BJ (cell line): ENCODE data around the gene NPB. TPM values are rescaled to one million over a fixed set of nuclear protein-coding genes. Genes with fewer than 3 reads are reported as not detected.

ENCODE experiments used
- CTCF ChIA-PET: fragments of 350-600 bp; formaldehyde crosslinking; extraction: SDS; loops from one replicate; lab custom pipeline; 2021; ENCODE audit warnings: antibody characterized with exemption, inconsistent platforms; lab: Yijun Ruan, JAX
- POLR2A ChIA-PET: fragments of 300-600 bp; sonication (Branson Sonifier 250); formaldehyde crosslinking; extraction: SDS; loops from one replicate; lab custom pipeline; 2021; ENCODE audit warnings: antibody characterized with exemption; lab: Charles Lee
- DNase-seq: peaks from one replicate; pipeline ENCODE4 v3.0.0-alpha.2; 2011; ENCODE audit warnings: low read depth
- H3K27me3 ChIP-seq: 2 replicates; pipeline ENCODE4 v1.6.0; 2011; ENCODE audit warnings: low read length; ENCODE audit not compliant: control insufficient read depth, insufficient read depth
- H3K36me3 ChIP-seq: 2 replicates; pipeline ENCODE4 v1.5.1; 2011; ENCODE audit warnings: low read length; ENCODE audit not compliant: control insufficient read depth, insufficient read depth
- H3K4me3 ChIP-seq: 2 replicates; pipeline ENCODE4 v1.5.1; 2011; ENCODE audit warnings: low read depth, mild to moderate bottlenecking, control low read depth, low read length
- polyA plus RNA-seq: library from polyadenylated mRNA; depleted of rRNA; stranded (reverse); fragments of >200 nt; gene quantifications from 2 replicates; pipeline ENCODE4 v1.2.3, GENCODE V29; 2011
- TF ChIP-seq, protein P1 (sequence below): IDR thresholded peaks from 2 replicates; pipeline ENCODE4 v1.5.1; 2011; ENCODE audit warnings: low read depth, mild to moderate bottlenecking, control low read depth, inconsistent platforms, low read length, moderate library complexity; ENCODE audit not compliant: insufficient read depth

The NPB gene
- polyA plus RNA-seq, 1 experiment = 0.38 TPM

DNA sequence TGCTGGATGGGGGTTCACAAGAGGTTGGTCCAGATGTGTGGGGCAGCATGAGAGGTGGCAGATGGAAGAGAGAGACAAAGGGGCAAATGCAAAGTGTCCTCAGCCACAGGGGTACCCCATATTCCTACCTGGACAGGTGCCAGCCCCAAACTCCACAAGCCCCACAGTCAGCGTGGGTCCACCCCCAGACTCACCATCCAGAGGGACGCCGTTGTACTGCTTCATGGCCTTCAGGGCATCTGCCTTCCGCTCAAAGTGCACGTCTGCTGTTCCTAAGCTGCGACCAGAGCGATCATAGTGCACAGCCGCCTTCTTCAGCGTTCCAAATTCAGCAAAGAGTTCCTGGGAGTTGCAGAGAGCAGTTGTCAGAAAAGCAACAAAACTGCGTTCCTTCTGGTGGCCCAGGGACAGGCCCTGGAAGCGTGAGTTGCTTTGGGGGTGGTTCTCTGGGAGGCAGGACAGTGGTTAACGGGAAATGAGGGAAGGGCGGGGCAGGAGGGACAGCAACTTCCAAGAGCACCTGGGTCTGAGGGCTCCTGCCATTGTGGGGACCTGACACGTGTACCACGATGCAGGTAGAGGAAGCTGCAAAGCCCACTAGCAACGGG lies 12.9 kb upstream of the NPB start:
- TF ChIP-seq, protein P1, sequence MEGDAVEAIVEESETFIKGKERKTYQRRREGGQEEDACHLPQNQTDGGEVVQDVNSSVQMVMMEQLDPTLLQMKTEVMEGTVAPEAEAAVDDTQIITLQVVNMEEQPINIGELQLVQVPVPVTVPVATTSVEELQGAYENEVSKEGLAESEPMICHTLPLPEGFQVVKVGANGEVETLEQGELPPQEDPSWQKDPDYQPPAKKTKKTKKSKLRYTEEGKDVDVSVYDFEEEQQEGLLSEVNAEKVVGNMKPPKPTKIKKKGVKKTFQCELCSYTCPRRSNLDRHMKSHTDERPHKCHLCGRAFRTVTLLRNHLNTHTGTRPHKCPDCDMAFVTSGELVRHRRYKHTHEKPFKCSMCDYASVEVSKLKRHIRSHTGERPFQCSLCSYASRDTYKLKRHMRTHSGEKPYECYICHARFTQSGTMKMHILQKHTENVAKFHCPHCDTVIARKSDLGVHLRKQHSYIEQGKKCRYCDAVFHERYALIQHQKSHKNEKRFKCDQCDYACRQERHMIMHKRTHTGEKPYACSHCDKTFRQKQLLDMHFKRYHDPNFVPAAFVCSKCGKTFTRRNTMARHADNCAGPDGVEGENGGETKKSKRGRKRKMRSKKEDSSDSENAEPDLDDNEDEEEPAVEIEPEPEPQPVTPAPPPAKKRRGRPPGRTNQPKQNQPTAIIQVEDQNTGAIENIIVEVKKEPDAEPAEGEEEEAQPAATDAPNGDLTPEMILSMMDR = no peak
- ChIA-PET POLR2A (no interaction called here), CTCF (interaction anchor here (0.7 kb wide), 1 partner anchor 71 kb away, joined by 3 read pairs; no protein-coding TSS in a partner anchor)
- Histone ChIP-seq H3K36me3 (peaks cover 27% of the 10 kb centered on the region), H3K27me3 (no peaks in the 10 kb centered on the region), H3K4me3 (no peak overlapping the region)
- no peak for DNase-seq

DNA sequence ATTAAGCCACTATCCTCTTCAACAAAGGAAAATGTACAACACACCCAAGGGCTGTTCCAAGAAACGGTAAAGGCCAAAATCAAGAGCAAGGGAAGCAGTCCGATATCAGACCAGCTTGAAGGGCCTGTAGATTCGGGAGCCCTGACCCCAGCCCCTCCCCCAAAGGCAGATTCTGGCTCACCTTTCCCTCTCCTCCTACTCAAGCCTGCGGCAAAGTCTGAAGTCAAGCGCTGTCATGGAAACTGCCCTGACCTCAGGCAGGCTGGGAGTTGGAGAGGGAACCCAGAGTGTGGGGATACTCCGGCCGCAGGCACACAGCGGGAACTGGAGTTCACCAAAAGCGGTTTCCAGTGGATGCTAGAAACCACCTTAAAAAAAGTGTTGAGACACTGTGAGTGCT lies 12.4 kb upstream of the NPB start:
- POLR2A ChIA-PET = no interaction called here
- Histone ChIP-seq H3K27me3 (no peaks in the 10 kb centered on the region), H3K4me3 (no peak overlapping the region), H3K36me3 (peaks cover 30% of the 10 kb centered on the region)
- CTCF ChIA-PET = no interaction called here
- TF ChIP-seq, protein P1 = no peak
- no peak for DNase-seq

DNA sequence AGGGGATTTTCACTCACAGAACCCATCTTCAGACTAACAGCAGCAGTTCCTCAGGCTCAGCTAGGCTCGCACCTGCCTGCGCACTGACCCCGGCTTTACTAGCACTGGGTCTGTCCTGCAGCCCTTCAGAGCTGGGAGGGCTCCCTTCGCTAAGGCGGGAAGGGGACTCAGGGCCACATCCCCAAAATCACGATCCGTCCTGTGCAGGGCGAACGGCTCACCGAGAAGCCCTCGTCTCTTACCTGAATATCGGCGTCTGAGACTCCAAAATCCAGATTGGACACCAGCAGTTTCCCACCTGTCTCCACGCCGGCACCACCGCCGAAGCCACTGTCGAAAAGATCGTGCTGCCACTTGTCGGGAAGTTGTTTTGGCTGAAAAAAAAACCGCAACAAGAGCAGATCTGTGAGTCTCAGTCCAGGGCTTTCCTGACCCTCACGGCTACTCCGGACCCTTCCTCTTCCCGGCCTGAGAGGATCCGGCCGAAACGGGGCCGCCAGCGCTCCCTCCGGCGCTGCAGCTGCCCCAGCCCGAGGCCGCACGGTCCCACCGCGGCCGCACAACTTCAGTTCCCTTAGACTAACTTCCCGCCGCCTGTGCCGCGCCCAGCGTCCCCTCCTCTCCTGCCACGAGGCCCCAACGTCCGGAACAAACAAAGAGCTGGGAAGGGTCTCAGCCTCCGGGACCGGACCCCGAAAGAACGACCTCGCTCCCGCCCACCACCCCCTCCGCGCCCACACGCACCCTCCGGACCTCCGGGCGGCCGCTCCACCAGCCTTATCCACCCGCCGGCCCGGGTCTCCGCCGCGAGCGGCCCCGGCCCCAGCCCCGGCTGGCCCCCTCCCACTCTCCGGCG lies 11.4 kb upstream of the NPB start:
- Histone ChIP-seq H3K36me3 (peaks cover 29% of the 10 kb centered on the region), H3K27me3 (no peaks in the 10 kb centered on the region), H3K4me3 (peak overlapping the region; percentile 92)
- no peak for DNase-seq
- TF ChIP-seq, protein P1 = no peak
- ChIA-PET CTCF (no interaction called here), POLR2A (no interaction called here)

- ChIA-PET POLR2A (no interaction called here), CTCF (no interaction called here)
- no peaks in the 10 kb centered on the region for H3K27me3 ChIP-seq
- H3K36me3 ChIP-seq = peaks cover 29% of the 10 kb centered on the region
- peak overlapping the region; percentile 92 for H3K4me3 ChIP-seq
- TF ChIP-seq, protein P1 = no peak
- DNase-seq = no peak
These were observed 10.8 kb upstream of the NPB start for GRCh38 chr17:81891303-81891552.

DNA sequence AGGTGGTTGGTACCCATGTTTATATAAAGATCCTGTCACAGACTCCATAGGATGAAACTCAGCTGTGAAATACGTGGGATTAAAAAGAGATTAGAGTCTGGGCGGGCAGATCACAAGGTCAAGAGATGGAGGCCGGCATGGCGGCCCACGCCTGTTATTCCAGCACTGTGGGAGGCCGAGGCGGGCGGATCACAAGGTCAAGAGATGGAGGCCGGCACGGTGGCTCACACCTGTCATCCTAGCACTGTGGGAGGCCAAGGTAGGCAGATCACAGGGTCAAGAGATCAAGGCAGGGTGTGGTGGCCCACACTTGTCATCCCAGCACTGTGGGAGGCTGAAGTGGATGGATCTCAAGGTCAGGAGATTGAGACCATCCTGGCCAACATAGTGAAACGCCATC lies 6.6 kb upstream of the NPB start:
- Histone ChIP-seq H3K27me3 (no peaks in the 10 kb centered on the region), H3K4me3 (no peak overlapping the region), H3K36me3 (peaks cover 19% of the 10 kb centered on the region)
- TF ChIP-seq, protein P1 = no peak
- no peak for DNase-seq
- POLR2A ChIA-PET = no interaction called here
- CTCF ChIA-PET = interaction anchor here (1.0 kb wide), 1 partner anchor 31 kb away, joined by 3 read pairs; no protein-coding TSS in a partner anchor
